Umbilical cord (tissue), 2 donors: ENCODE data around the gene IDE. TPM values are rescaled to one million over a fixed set of nuclear protein-coding genes. Genes with fewer than 3 reads are reported as not detected.

Experiments
- DNase-seq: peaks from one replicate; pipeline ENCODE4 v3.0.0-alpha.2; 2015; ENCODE audit warnings: low spot score
- total RNA-seq: library from RNA; depleted of rRNA; stranded (reverse); fragments of >200 nt; gene quantifications from one replicate; pipeline ENCODE4 v1.2.3, GENCODE V29; 2014; ENCODE audit warnings: low replicate concordance; ENCODE audit not compliant: insufficient read depth

IDE gene
- total RNA-seq, 1 donor from 2014 or later = 28.4 TPM

DNA sequence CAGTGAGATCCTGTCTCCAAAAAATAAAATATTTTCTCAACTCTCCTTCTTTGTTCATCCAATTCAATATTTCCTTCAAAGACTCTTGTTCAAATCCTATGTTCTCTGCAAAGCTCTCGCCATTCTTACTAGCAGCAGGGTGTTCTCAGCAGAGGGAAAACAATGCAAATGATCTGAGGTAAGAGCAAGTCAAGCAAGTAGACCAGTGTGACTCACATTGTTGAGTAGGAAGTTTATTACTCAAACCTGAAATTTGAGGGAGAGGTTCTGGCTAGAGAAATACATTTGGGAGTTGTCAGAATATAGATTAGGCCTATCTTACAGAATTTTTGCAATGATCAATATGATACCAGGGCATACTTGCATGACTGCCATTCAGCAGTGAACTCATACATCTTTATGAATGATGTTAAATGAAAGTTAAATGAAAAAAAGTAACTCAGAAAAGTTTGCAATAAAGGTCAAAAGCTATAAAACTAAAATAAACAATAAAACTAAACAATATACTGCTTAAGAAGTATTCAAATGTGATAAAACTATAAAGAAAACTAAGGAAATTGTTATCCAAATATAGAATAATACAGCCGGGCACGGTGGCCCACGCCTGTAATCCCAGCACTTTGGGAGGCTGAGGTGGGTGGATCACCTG is 5.8 kb downstream of the IDE start:
- no peak for DNase-seq

DNA sequence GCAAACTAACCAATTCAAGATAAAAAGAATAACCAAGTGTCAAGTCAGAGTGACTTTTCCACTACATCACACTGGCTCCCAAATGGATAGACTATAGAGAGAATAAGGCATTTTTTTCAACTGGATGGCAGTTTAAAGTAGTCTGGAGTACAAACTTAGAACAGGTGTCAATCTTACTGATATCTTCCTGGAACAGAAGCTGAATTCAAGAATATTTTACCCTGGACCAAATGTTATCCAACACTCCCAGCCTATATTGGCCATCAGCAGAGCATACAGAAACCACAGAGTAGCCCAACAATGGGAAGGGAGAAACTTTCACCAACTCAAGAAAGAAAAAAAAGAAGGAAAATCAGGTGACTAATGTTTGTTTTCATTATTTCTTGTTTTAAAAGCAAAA is 11.5 kb downstream of the IDE start:
- no peak for DNase-seq

DNA sequence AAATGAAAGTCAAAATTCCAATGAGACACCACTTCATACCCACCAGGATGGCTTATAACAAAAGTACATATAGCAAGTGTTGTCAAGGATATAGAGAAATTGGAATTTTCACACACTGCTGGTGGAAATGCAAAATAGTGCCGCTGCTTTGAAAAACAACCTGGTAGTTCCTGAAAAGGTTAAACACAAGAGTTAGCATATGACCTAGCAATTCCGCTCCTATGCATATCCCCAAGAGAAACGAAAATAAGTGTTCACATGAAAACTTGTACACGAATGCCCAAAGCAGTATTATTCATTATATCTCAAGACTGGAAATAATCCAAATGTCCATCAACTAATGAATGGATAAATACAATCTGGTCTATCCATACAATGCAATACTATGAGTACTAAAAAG is 14.8 kb downstream of the IDE start:
- DNase-seq = no peak

DNA sequence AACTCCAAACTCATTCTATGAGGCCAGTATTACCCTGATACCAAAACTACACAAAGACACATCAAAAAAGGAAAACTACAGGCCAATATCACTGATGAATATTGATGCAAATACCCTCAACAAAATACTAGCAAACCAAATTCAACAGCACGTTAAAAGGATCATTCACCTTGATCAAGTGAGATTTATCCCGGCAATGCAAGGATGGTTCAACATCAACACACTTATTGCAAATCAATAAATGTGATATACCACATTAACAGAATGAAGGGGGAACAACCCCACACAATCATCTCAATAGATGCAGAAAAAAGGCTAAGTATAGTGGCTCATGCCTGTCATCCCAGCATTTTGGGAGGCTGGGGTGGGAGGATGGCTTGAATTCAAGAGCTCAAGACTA is 19.9 kb downstream of the IDE start:
- no peak for DNase-seq

DNA sequence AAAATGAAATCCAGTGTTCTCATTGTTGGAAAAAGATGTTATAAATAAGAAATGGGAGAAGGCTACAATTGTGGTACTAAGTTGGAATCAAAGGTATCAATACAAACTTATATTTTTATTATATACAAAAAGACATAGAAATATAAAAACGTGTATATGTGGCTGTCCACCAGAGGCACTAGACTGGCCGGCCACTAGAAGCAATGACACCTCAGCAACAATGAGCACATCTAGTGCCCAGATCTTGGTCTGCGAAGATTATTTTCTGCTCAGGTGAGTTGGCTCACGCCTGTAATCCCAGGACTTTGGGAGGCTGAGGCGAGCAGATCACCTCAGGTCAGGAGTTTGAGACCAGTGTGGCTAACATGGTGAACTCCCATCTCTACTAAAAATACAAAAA is 21.6 kb downstream of the IDE start:
- no peak for DNase-seq

DNA sequence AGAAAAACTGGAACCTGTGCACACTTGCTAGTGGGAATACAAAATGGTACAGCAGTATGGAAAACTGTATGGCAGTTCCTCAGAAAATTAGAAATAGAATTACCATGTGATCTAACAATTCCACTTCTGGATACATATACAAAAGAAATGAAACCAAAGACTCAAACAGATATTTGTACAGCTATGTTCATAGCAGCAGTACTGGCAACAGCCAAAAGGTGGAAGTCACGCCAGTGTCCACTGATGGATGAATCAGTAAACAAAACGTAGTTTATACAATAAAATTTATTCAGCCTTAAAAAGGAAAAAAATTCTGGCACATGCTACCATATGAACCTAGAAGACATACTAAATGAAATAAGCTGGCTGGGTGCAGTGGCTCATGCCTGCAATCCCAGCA is 23.0 kb downstream of the IDE start:
- DNase-seq = no peak

DNA sequence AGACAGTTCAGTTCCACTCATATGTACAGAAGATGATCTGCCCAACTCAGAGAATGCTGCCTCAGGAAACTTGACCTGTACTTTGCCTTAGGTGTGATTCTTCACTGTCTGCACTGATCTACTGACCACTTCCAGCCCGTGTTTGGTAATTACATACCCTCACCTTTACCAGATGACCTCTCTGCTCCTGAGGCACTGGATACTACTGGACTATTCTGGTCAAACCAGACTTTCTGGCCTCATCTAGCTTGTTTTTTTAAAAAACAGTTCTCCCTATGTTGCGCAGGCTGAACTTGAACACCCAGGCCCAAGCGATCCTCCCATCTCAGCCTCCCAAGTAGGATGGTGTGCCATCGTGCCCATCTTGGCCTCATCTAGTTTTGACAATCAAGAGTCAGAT is 26.2 kb downstream of the IDE start:
- no peak for DNase-seq

DNA sequence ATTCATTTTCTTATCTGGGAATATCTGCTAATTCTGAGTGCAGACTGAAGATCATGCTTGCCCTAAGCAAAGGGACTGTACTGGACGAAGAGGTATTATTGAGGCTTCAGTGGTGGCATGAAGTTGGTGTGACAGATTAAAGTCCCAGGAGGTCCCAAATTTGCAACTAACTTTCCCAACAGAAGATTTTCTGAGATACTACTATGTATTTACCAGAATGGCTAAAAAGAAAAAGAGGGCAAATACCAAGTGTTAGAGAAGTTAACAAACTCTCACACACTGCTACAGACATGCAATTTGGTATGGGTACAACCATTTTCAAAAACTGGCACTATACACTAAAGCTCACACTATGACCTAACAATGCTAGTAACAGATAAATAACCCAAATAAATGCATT is 28.3 kb downstream of the IDE start:
- no peak for DNase-seq

DNA sequence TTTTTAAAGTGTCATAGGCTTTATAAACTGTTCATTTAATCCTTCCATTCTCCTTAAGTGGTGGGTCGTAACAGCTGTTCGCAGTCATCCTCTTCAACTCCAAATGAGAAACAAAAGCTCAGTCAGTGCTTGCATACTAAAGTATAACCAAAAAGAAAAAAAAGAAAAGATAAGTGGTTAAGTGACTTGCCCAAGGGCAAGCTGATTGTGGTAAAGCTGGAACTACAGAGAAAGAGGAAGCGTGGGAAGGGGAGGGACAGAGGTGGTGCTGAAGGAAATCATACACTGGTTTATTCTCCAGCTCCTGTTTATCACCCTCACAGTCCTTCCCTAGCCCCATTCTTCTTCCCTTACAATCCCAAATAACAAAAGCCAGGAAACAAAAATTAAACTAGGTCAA is 29.6 kb downstream of the IDE start:
- no peak for DNase-seq

DNA sequence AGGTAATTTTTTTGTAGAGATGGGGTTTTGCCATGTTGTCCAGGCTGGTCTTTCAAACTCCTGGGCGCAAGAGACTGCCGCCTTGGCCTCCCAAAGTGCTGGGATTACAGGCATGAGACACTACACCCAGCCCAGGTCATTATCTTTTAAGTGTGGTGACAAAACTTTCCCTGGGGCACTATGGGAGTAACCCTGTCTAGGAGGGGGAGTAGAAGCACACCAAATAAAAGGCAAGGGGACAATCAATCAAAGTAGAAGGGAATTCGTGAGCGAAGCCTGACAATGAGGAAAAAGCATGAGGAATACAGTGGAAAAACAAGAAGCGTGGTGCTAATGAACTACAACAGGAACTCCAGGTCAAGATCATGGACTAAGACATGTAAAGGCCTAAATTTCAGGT is 31.4 kb downstream of the IDE start:
- no peak for DNase-seq

DNA sequence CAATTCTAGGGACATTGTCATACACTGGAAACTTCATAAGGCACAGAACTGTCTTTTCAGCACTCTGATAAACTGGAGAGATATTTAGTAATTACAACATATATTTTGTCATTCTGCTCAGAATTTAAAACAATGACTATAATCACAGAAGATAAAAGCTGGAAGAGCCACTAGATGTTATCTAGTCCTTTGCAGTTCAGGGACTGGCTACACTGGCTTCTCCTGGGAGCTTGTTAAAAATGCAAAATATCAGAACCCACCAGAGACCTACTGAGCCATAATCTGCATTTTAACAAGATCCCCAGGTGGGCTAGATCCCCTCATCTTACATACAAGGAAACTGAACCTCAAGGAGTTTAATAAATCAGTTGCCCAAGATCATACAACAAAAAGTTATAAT is 32.3 kb downstream of the IDE start:
- no peak for DNase-seq

DNA sequence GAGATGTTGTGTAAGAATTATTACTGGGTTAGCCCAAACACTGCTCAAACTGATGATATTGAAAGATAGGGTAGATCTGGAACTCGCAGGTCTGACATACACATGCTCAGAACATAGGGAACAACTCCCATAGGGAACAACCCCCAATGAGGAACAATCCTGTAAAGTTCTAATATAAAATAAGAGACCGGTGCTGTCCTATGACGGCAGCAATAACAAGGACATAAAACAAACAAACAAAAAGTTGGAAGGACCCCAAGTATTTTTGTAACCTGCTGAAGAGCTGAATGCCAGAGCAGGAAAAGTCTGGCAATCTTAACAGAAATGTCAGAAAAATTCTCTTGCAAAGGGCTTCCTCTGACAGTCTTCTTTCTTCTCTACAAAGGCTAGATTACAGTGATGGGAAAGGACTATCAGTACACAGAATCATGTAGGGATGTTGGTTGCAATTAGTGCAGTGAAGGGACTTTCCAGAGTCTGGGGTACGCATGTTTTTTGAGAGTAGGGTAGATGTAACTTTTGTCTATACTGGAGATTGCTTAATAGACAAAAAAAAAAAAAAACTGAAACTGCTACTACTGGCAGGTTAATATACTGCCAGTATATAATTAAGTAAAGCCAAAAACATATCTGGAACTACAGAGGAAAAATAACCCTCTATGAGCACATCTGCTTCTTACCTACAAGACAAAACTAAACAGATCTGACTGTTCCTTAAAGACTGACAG is 35.5 kb downstream of the IDE start:
- DNase-seq = no peak

DNA sequence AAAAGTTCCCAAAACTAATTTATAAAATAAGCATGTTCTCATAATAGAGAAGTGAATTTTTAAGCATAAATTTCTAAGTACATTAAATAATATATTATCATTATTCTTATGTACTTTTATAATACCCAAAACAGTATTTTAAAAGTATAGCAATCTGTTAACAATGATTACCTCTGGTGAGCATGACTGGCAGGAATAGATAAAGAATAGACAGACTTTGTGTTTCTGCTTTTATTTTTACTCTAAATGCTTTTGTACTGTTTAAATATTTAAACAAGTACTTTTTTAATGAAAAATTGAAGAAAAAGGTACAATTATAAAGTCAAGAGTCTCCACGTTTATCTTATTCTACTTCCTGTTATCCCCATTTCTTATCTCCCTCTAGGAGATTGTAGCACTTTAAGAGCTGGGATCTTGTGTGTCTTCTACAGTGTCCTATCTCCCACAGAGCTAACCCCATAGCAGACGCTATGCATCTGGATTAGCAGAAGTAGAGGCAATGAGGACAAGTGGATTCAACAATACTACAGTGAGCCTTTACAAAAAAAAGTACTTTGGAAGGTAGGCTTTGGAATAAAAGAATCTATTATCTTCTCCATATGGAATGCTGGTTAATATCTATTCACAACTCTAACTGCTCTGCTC is 42.9 kb downstream of the IDE start:
- no peak for DNase-seq

DNA sequence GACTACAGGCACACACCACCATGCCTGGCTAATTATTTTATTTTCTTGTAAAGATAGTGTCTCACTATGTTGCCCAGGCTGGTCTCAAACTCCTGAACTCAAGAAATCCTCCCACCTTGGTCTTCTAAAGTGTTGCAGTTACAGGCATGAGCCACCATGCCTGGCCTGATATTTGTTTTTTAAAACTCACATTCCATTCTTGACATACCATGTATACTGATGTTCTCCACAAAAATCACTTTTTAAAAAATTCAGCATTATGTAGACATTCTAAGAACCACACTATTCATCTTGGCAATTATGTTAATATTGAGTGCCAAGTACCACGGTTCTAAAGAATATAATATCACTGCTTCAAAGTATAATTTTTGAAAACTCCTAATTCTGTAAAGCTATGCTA is 43.5 kb downstream of the IDE start:
- DNase-seq = no peak

DNA sequence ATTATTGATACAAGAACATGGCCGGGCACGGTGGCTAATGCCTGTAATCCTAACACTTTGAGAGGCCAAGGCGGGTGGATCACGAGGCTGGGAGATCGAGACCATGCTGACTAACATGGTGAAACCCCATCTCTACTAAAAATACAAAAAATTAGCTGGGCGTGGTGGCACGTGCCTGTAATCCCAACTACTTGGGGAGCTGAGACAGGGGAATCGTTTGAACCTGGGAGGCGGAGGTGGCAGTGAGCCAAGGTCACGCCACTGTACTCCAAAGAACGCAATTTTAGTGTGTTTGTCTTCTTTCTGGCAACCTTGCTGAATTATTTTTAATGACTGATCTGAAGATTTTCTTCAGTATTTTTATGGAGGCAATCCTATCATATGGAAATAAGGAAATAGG is 46.2 kb downstream of the IDE start:
- no peak for DNase-seq

DNA sequence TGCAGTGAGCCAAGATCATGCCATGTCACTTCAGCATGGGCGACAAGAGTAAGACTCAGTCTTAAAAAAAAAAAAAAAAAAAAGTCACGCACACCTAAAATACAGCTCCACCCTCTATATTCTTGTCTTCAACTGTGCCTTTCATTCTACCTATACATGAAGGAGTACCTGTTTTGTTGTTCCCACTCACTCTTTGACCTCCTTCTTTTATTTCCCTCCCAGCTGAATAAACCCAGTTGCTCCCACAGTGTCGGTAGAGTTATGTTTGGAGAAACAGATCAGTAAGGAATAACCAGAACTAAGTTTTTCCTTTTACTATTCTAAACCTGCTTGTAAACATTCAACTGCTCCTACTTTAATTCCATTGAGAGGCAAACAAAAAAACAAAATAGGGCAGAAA is 50.3 kb downstream of the IDE start:
- DNase-seq = no peak

DNA sequence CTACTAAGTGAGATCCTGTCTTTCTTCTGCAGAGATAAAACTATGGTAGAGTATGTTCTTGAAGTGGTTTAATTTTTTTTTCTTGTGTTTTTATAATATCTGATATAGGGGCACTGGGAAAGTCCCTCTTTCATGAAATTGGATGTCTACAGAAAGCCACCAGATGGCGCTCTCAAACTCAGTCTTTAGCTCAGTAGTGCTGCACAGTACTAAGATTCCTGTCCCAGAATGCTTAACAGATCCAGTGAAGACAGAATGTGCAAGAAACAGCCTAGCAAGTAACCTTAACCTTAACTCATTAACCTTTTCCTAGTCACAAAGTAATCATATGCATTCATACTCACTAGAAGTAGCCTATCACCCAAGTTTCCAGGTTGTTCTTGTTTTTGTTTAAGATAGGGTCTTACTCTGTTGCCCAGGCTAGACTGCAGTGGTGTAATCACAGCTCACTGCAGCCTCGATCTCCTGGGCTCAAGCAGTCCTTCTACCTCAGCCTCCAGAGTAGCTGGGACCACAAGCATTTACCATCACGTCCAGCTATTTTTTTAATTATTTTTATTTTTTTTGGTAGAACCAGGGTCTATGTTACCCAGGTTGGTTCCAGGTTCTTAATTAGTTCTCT is 56.7 kb downstream of the IDE start:
- peak; percentile 82 for DNase-seq

DNA sequence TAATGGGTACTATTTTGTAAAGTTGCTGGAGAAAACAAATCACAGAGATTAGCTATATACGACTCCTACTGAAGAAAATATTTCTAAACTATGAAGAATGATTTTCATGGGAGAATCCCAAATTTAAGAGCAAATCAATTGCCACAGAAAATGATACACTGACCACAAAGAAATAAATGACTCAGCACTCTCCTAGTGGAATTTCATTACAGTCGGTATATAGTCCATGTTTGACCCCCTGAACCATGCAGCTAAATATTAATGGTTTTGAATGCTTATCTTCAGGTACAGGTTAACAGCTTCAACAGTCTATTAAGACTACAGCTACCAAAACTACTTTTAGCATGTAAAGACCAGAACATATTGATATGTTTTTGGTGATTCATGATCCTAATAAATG is 65.0 kb downstream of the IDE start:
- DNase-seq = no peak

DNA sequence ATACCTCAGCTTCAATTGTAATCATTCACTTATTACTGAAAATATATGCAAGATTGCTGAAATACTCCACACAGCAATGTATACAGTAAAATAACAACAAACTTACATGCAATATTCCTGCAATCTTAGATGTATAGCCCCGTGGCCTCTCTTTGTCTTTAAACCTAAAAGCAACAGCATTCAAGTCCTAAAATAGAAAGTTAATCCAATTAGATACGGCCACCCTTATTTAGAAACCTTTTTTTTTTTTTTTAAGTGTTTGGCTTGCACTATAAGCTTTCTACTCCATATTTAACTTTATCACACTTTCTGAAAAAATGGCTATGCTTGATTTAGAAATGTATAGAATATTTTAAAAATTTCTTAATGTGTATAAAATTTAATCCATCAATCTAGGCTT is 67.6 kb downstream of the IDE start:
- DNase-seq = no peak

DNA sequence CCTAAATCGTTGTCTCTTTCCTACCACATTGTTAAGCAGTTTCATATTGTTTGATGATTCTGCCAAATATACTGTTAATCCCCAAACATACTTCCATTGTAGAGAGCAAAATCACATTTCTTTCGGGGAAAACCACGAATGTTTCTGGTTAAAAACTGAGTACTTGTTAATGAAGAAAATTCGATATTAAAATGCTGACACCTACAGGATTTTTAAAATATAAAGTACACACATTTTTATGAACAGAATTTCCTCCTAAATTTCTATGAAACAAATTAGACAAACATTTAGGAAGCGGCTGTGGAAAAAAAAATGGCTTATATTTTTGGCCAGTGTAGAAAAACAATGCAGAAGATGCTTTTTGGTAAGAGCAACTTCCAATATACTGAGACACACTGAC is 68.8 kb downstream of the IDE start:
- DNase-seq = no peak

DNA sequence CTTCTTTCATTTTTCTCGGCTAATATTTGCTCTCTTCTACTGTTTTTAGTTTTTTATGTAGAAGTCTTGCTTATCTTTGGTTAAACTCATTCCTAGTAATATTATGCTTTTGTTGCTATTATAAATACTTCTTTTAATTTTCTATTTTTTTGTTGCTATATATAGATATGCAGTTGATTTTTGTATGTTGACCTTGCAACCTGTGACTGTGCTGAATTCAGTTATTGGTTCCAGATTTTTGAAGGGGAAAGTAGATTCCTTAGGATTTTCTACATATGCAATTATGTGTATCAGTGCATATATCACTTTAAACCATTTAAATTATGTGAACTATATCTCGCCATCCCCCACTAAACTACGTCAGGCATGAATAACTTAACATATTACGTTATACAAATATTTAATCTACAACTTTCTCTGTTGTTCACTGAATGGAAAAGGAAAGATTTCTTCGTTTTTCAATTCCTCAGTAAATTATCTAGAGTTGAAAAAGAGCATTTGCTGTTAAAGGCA is 71.5 kb downstream of the IDE start:
- DNase-seq = no peak

DNA sequence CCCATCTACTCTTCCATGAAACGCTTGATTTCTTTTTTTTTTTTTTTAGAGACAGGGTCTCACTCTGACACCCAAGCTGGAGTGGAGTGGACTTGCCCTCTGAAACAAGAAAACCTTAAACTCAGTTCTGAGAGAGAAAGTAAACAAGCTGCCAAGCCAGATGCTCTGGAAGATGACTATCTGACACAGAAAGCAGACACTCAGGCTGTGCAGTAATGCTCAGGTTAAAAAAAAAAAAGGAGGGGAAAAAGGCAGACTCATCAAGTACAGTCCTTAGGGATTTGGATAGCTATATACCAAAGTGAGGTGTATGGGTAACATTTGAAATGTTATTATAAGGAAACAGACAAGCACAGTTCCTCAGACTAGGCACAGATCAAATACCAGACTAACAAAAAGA is 80.5 kb downstream of the IDE start:
- DNase-seq = no peak
